Stomach (tissue), 9 donors: ENCODE data around the gene COX7A2. TPM values are rescaled to one million over a fixed set of nuclear protein-coding genes. Genes with fewer than 3 reads are reported as not detected.
A peak's percentile ranks its signal among the peaks of the same experiment; 100 is the strongest.

Source experiments
- DNase-seq, 2 donors: peaks; one replicate each; pipeline versions ENCODE4 v3.0.0 to v3.0.0-alpha.2; 2013 to 2019
- H3K27ac ChIP-seq, 5 donors: fragments of 200-600 bp in 4 of 5; sonication (generic) in 4 of 5; one replicate each; pipeline ENCODE4 v1.5.1; 2013 to 2019; ENCODE audit warnings: mild to moderate bottlenecking in 1 of 5, moderate library complexity in 1 of 5
- H3K27me3 ChIP-seq, 3 donors: fragments of 200-600 bp; sonication (generic); one replicate each; pipeline ENCODE4 v1.5.1; 2017 to 2019; ENCODE audit warnings: mixed run types in 1 of 3
- H3K36me3 ChIP-seq, 4 donors: fragments of 200-600 bp; sonication (generic); 1 replicate in 3 of 4; 2 replicates in 1 of 4; pipeline ENCODE4 v1.5.1; 2016 to 2019
- H3K4me1 ChIP-seq, 4 donors: fragments of 200-600 bp; sonication (generic); one replicate each; pipeline ENCODE4 v1.5.1; 2016 to 2019
- H3K4me3 ChIP-seq, 4 donors: fragments of 200-600 bp; sonication (generic) in 3 of 4; one replicate each; pipeline ENCODE4 v1.5.1; 2016 to 2019; ENCODE audit warnings: mild to moderate bottlenecking in 1 of 4
- H3K9me3 ChIP-seq, 4 donors: fragments of 200-600 bp; sonication (generic); one replicate each; pipeline ENCODE4 v1.5.1; 2016 to 2019
- CTCF ChIP-seq, 7 experiments: fragments of 450-650 bp in 4 of 7; fragments of 200-600 bp in 3 of 7; sonication (generic) in 3 of 7; IDR thresholded peaks; one replicate each; pipeline ENCODE4 v1.5.1; 2016 to 2019; ENCODE audit warnings: antibody characterized with exemption in 7 of 7, control low read depth in 2 of 7, mild to moderate bottlenecking in 1 of 7
- EP300 ChIP-seq: sonication (generic); formaldehyde crosslinking; IDR thresholded peaks from one replicate; pipeline ENCODE4 v1.6.1; 2017; ENCODE audit warnings: antibody characterized with exemption
- POLR2A ChIP-seq, 4 donors: fragments of 450-650 bp; IDR thresholded peaks; one replicate each; pipeline ENCODE4 v1.6.1; 2016; ENCODE audit warnings: antibody characterized with exemption in 4 of 4, control low read depth in 2 of 4, mild to moderate bottlenecking in 1 of 4, moderate library complexity in 1 of 4
- POLR2AphosphoS5 ChIP-seq, 3 donors: sonication (generic); formaldehyde crosslinking; IDR thresholded peaks; one replicate each; pipeline ENCODE4 v1.6.1; 2016; ENCODE audit warnings: antibody characterized with exemption in 3 of 3
- WGBS, 5 donors: extraction: QIAGEN DNeasy Blood & Tissue Kit in 3 of 5; methylation state at CpG; one replicate each; pipeline versions ENCODE4 v1.1.5 to v1.1.7; 2013 to 2018; 5-methylcytosine and 5-hydroxymethylcytosine counted together
- intact Hi-C: fragments of 100-400 bp; cut with DNase I; formaldehyde crosslinking; loops from one replicate; pipeline ENCODE4 v1.15.1; 2023; ENCODE audit warnings: low total_unique reads
- polyA plus RNA-seq, 3 donors: library from polyadenylated mRNA; stranded (reverse); fragments of 200-250 nt; gene quantifications; one replicate each; pipeline ENCODE4 v1.2.3, GENCODE V29; 2013
- total RNA-seq, 5 donors: library from RNA; depleted of rRNA; stranded (reverse); fragments of >200 nt; gene quantifications; one replicate each; pipeline versions ENCODE4 v1.1.0 to v1.2.3, GENCODE V29; 2014 to 2016
- donor health status: healthy with polysubstance abuse.
- donor health status: Bipolar disorder and iron deficiency.
- donor health status: healthy.

COX7A2 gene
- total and polyA plus RNA-seq, 8 donors, result 27.8 to 1,513 (median 406) TPM

DNA sequence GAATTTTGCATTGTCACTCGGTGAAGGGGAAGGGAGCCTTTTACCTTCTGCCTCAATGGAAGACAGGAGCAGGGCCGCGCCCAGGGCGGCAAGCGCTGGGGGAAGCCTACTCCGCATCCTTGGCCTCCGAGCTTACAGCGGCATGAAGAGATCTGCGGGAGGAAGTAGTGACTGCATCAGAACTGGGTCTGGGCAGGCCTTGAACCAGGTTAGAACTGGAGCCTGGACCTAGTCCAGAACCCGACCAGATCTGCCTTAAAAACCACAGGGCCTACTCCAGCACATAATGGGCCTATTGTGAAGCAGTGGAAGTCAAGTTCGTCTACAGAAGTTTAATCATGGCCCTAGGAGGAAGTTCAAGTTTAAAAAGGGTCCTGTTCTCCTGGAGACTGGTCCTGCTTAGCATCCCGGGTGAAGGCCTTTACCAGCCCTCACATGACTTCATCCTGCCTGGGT, 40.9 kb downstream of the COX7A2 start:
- peak in 1 of 2 donors; percentile 43 for DNase-seq
- no peak for TF ChIP-seq EP300
- TF ChIP-seq POLR2A (IDR thresholded peaks at IDR 0.05), result no peak
- no peak for TF ChIP-seq POLR2AphosphoS5 (IDR thresholded peaks at IDR 0.05)
- no peak for TF ChIP-seq CTCF (IDR thresholded peaks at IDR 0.05)
- Histone ChIP-seq H3K9me3 (no peaks in the 10 kb centered on the region), H3K4me3 (peak overlapping the region in 3 of 4 donors; percentile 41 to 44 (median 42)), H3K27ac (peak overlapping the region in 4 of 5 donors; percentile 13 to 89 (median 52)), H3K4me1 (peaks cover 33 to 57% (median 53%) of the 10 kb centered on the region in 4 donors), H3K27me3 (peaks cover 3 to 59% (median 48%) of the 10 kb centered on the region in 3 donors), H3K36me3 (no peaks in the 10 kb centered on the region)
- intact Hi-C loops, result no loop called here
- WGBS, 5 donors, result 64 to 71% (median 66%) methylated on average over 12 of the region's 12 CpGs

DNA sequence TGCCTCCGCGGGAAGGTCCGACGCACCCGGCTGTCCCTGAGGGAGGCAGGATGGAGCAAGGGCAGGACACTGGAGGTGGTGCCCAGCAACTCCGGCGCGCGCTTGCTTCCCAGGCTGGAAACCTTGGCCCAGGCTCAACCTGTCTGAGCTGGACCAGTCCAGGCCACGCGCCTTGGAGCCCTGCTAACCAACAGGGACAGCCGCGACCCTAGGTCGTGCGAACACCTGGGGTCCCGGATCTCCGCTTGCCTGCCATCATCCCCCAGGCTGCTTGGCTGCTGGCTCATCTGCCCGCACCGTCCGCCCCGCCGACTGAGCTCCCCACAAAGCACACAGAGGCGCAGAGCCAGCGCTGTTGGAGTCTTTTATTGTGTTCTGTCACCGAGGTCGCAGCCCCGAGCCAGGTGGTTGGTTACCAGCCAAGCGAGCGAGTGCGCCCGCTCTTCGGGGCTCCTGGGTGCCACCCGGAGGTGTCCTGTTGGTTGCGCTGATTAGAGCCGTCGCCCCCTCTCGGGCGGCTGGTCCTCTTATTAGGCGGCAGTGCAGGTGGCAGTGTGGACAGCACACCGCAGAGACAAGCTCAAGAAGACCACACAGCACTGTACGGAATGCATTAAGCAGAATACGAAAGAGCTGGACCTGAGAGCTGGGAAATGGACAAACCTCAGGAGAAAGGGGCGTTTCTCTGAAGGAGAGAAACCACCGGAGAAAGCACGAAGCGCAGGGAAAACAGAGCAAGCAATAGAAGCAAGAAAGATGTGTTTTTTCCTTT, 41.5 kb downstream of the COX7A2 start:
- WGBS, 5 donors, result 10 to 25% (median 18%) methylated on average over 42 to 46 of the region's 46 CpGs
- DNase-seq, result peak in 1 of 2 donors; percentile 72
- TF ChIP-seq CTCF (IDR thresholded peaks at IDR 0.05), result no peak
- TF ChIP-seq POLR2A (IDR thresholded peaks at IDR 0.05), result no peak
- TF ChIP-seq POLR2AphosphoS5 (IDR thresholded peaks at IDR 0.05), result no peak
- TF ChIP-seq EP300, result no peak
- Histone ChIP-seq H3K36me3 (no peaks in the 10 kb centered on the region), H3K4me1 (peaks cover 31 to 51% (median 47%) of the 10 kb centered on the region in 4 donors), H3K4me3 (peak overlapping the region; percentile 38 to 44 (median 42)), H3K27me3 (peaks cover 3 to 58% (median 42%) of the 10 kb centered on the region in 3 donors), H3K9me3 (no peaks in the 10 kb centered on the region), H3K27ac (peak overlapping the region in 3 of 5 donors; percentile 13 to 85 (median 27))
- intact Hi-C loops, result no loop called here

GRCh38 chr6:75201021-75201420, 42.6 kb downstream of the COX7A2 start:
- WGBS, 5 donors, result 28 to 63% (median 41%) methylated on average over 1 of the region's 1 CpG
- Histone ChIP-seq H3K9me3 (no peaks in the 10 kb centered on the region), H3K36me3 (no peaks in the 10 kb centered on the region), H3K27me3 (peaks cover 3 to 50% (median 31%) of the 10 kb centered on the region in 3 donors), H3K4me1 (peaks cover 22 to 40% (median 36%) of the 10 kb centered on the region in 4 donors), H3K4me3 (no peak overlapping the region), H3K27ac (no peak overlapping the region)
- no peak for TF ChIP-seq CTCF (IDR thresholded peaks at IDR 0.05)
- no peak for TF ChIP-seq POLR2A (IDR thresholded peaks at IDR 0.05)
- TF ChIP-seq EP300, result no peak
- no peak for TF ChIP-seq POLR2AphosphoS5 (IDR thresholded peaks at IDR 0.05)
- no peak for DNase-seq
- intact Hi-C loops, result no loop called here

DNA sequence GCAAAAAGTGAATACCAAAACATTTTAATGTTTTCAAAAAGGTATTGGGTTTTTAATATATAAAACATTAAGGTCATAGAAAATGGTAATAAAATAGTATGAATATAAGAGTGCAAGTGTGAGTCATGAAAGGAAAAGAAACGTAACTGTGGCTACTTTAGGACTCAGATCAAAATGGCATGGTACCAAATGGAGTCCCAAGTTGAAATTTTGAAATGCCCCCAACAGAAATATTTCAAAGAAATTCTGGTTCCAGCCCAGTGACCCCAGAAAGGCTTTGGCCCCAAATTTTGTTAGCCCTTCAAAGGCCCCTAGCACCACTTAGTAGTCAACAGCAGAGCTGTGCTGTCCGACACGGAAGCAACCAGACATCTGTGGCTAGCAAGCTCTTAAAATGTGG, 43.7 kb downstream of the COX7A2 start:
- H3K36me3 ChIP-seq, result no peaks in the 10 kb centered on the region
- 75 to 92% (median 90%) methylated on average over 3 of the region's 3 CpGs for WGBS, 5 donors
- peaks cover 3 to 39% (median 20%) of the 10 kb centered on the region in 3 donors for H3K27me3 ChIP-seq
- peaks cover 13 to 29% (median 25%) of the 10 kb centered on the region in 4 donors for H3K4me1 ChIP-seq
- H3K27ac ChIP-seq, result no peak overlapping the region
- intact Hi-C loops, result no loop called here
- H3K4me3 ChIP-seq, result no peak overlapping the region
- no peak for DNase-seq
- H3K9me3 ChIP-seq, result no peaks in the 10 kb centered on the region
- TF ChIP-seq POLR2AphosphoS5 (IDR thresholded peaks at IDR 0.05) (no peak), EP300 (no peak), CTCF (IDR thresholded peaks at IDR 0.05) (no peak), POLR2A (IDR thresholded peaks at IDR 0.05) (no peak)
